ENCODE data around the gene C2CD4C.

DNA sequence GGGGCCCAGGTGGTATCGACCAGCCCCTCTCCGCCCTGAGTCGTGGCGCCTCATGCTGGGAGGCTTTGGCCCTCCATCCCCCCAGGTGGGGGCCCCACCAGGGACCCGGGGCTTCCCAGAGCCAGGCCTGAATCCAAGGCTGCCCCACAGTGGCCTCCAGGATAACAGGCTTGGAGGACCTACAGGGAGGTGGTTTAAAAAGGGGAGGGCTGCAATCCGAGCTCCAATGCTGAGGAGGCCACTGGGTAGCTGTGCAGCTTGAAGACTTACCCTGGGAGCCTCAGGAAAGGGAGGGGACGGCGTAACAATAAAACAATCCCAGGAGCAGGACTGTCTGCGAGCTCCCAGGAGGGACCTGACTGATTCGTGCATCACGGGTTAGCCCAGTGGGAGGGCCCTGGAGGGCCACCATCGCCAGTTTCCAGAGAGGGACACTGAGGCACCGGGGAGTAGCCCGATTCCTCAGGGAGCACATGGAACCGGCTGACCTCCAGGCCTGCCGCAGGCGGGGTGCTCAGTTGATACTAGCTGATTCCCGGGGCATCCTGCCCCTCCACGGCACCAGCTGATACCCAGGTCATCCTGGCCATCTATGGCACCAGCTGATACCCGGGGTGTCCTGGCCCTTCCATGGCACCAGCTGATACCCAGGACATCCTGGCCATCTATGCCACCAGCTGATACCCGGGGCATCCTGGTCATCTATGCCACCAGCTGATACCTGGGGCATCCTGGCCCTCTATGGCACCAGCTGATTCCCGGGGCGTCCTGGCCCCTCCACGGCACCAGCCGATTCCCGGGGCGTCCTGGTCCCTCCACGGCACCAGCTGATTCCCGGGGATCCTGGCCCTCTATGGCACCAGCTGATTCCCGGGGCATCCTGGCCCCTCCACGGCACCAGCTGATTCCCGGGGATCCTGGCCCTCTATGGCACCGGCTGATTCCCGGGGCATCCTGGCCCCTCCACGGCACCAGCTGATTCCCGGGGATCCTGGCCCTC, 3.7 kb upstream of the C2CD4C start:
- TF ChIP-seq, protein P1, sequence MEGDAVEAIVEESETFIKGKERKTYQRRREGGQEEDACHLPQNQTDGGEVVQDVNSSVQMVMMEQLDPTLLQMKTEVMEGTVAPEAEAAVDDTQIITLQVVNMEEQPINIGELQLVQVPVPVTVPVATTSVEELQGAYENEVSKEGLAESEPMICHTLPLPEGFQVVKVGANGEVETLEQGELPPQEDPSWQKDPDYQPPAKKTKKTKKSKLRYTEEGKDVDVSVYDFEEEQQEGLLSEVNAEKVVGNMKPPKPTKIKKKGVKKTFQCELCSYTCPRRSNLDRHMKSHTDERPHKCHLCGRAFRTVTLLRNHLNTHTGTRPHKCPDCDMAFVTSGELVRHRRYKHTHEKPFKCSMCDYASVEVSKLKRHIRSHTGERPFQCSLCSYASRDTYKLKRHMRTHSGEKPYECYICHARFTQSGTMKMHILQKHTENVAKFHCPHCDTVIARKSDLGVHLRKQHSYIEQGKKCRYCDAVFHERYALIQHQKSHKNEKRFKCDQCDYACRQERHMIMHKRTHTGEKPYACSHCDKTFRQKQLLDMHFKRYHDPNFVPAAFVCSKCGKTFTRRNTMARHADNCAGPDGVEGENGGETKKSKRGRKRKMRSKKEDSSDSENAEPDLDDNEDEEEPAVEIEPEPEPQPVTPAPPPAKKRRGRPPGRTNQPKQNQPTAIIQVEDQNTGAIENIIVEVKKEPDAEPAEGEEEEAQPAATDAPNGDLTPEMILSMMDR (IDR thresholded peaks at IDR 0.05), result no peak
- no peak for TF ChIP-seq POLR2A (IDR thresholded peaks at IDR 0.05)
